Astrocyte (in vitro differentiated cells and primary cell): ENCODE data around the gene C19orf38. TPM values are rescaled to one million over a fixed set of nuclear protein-coding genes. Genes with fewer than 3 reads are reported as not detected.

Experiments
- DNase-seq: peaks from one replicate; pipeline ENCODE4 v3.0.0-alpha.2; 2010; ENCODE audit warnings: low read depth
- FAIRE-seq: peaks from 2 replicates; lab custom pipeline; 2011; peaks lifted over from hg19 to GRCh38; lab: Jason Lieb, UNC
- H2AFZ ChIP-seq: 2 replicates; pipeline ENCODE4 v1.6.0; 2012; ENCODE audit warnings: low read depth, low read length, inconsistent platforms
- H3K27ac ChIP-seq: 2 replicates; pipeline ENCODE4 v1.5.1; 2011; ENCODE audit warnings: low read depth, low read length, inconsistent platforms
- H3K27me3 ChIP-seq: 2 replicates; pipeline ENCODE4 v1.6.0; 2011; ENCODE audit warnings: low read length, inconsistent platforms; ENCODE audit not compliant: insufficient read depth
- H3K36me3 ChIP-seq: 2 replicates; pipeline ENCODE4 v1.5.1; 2011; ENCODE audit warnings: low read length, inconsistent platforms; ENCODE audit not compliant: insufficient read depth
- H3K4me1 ChIP-seq: 2 replicates; pipeline ENCODE4 v1.5.1; 2011; ENCODE audit warnings: low read length, inconsistent platforms; ENCODE audit not compliant: insufficient read depth
- H3K4me2 ChIP-seq: 2 replicates; pipeline ENCODE4 v1.6.0; 2012; ENCODE audit warnings: low read length, inconsistent platforms
- H3K4me3 ChIP-seq: 2 replicates; pipeline ENCODE4 v1.5.1; 2011; ENCODE audit warnings: low read depth, mild to moderate bottlenecking, low read length, inconsistent platforms; ENCODE audit not compliant: insufficient read depth
- H3K79me2 ChIP-seq: 2 replicates; pipeline ENCODE4 v1.6.0; 2012; ENCODE audit warnings: mild to moderate bottlenecking, low read length, inconsistent platforms; ENCODE audit not compliant: insufficient read depth
- H3K9ac ChIP-seq: 2 replicates; pipeline ENCODE4 v1.6.0; 2012; ENCODE audit warnings: mild to moderate bottlenecking, low read length, inconsistent platforms
- H3K9me3 ChIP-seq: 2 replicates; pipeline ENCODE4 v1.5.1; 2012; ENCODE audit warnings: low read depth, mild to moderate bottlenecking, low read length, inconsistent platforms; ENCODE audit not compliant: insufficient read depth
- H4K20me1 ChIP-seq: 2 replicates; pipeline ENCODE4 v1.6.0; 2012; ENCODE audit warnings: low read length, inconsistent platforms; ENCODE audit not compliant: insufficient read depth
- H3K27ac Mint-ChIP-seq: one replicate; pipeline ENCODE4 v1.8.0; 2021; ENCODE audit warnings: mild to moderate bottlenecking, mixed read lengths; ENCODE audit not compliant: unreplicated experiment
- H3K27me3 Mint-ChIP-seq: one replicate; pipeline ENCODE4 v1.8.0; 2021; ENCODE audit warnings: low read depth, mixed read lengths; ENCODE audit not compliant: unreplicated experiment
- H3K36me3 Mint-ChIP-seq: one replicate; pipeline ENCODE4 v1.8.0; 2021; ENCODE audit warnings: low read depth, mixed read lengths; ENCODE audit not compliant: unreplicated experiment
- H3K4me1 Mint-ChIP-seq: one replicate; pipeline ENCODE4 v1.8.0; 2021; ENCODE audit warnings: low read depth, mixed read lengths; ENCODE audit not compliant: unreplicated experiment
- H3K4me3 Mint-ChIP-seq: one replicate; pipeline ENCODE4 v1.8.0; 2021; ENCODE audit warnings: mild to moderate bottlenecking, moderate library complexity, mixed read lengths; ENCODE audit not compliant: unreplicated experiment
- H3K9me3 Mint-ChIP-seq: one replicate; pipeline ENCODE4 v1.8.0; 2021; ENCODE audit warnings: mild to moderate bottlenecking, mixed read lengths; ENCODE audit not compliant: unreplicated experiment
- EZH2 ChIP-seq: IDR thresholded peaks from 2 replicates; pipeline ENCODE4 v1.6.1; 2012; ENCODE audit warnings: mild to moderate bottlenecking, low read length, inconsistent platforms; ENCODE audit not compliant: insufficient read depth
- total RNA-seq: library from RNA; stranded (reverse); gene quantifications from 2 replicates; pipeline ENCODE4 v1.2.1, GENCODE V29; 2021
- TF ChIP-seq, protein P1 (sequence below): IDR thresholded peaks from 2 replicates; pipeline ENCODE4 v1.5.1; 2011; ENCODE audit warnings: low read depth, mild to moderate bottlenecking, inconsistent platforms, low read length, moderate library complexity; ENCODE audit not compliant: insufficient read depth

C19orf38 gene
- total RNA-seq, 1 donor from 2014 or later, result 0.23 TPM

DNA sequence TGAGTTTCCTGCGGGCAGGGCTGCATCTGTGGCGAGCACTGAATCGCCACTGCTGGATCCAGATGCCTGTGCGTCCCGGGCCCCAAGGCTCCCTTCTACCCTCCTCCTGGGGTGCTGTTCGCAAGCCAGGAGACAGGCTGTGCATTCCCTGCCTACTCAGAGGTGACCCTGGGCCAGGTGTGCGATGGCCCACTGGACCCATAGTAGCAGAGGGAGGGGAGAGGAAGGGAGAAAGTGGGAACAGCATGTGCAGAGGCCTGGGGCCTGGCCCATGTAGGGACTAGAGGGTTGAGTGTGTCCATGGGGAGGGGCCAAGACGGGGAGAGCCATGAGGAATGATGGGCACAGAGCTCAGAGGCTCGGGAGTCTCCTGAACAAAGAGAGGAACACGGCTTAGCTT, 50.4 kb downstream of the C19orf38 start:
- H3K27me3 ChIP-seq, result no peaks in the 10 kb centered on the region
- FAIRE-seq, result no peak
- H3K9ac ChIP-seq, result no peak overlapping the region
- H3K27ac ChIP-seq, result no peak overlapping the region
- Mint-ChIP-seq H3K36me3 (peaks cover 3% of the 10 kb centered on the region), H3K9me3 (peaks cover 5% of the 10 kb centered on the region), H3K4me3 (peak overlapping the region; percentile 50), H3K4me1 (peaks cover 5% of the 10 kb centered on the region), H3K27ac (no peak overlapping the region), H3K27me3 (no peaks in the 10 kb centered on the region)
- no peak for TF ChIP-seq EZH2
- TF ChIP-seq, protein P1, sequence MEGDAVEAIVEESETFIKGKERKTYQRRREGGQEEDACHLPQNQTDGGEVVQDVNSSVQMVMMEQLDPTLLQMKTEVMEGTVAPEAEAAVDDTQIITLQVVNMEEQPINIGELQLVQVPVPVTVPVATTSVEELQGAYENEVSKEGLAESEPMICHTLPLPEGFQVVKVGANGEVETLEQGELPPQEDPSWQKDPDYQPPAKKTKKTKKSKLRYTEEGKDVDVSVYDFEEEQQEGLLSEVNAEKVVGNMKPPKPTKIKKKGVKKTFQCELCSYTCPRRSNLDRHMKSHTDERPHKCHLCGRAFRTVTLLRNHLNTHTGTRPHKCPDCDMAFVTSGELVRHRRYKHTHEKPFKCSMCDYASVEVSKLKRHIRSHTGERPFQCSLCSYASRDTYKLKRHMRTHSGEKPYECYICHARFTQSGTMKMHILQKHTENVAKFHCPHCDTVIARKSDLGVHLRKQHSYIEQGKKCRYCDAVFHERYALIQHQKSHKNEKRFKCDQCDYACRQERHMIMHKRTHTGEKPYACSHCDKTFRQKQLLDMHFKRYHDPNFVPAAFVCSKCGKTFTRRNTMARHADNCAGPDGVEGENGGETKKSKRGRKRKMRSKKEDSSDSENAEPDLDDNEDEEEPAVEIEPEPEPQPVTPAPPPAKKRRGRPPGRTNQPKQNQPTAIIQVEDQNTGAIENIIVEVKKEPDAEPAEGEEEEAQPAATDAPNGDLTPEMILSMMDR, result no peak
- no peaks in the 10 kb centered on the region for H3K9me3 ChIP-seq
- H3K4me3 ChIP-seq, result no peak overlapping the region
- peaks cover 85% of the 10 kb centered on the region for H4K20me1 ChIP-seq
- no peaks in the 10 kb centered on the region for H3K36me3 ChIP-seq
- H3K79me2 ChIP-seq, result peaks cover 85% of the 10 kb centered on the region
- DNase-seq, result no peak
- H3K4me2 ChIP-seq, result no peak overlapping the region
- no peak overlapping the region for H2AFZ ChIP-seq
- H3K4me1 ChIP-seq, result peaks cover 13% of the 10 kb centered on the region

DNA sequence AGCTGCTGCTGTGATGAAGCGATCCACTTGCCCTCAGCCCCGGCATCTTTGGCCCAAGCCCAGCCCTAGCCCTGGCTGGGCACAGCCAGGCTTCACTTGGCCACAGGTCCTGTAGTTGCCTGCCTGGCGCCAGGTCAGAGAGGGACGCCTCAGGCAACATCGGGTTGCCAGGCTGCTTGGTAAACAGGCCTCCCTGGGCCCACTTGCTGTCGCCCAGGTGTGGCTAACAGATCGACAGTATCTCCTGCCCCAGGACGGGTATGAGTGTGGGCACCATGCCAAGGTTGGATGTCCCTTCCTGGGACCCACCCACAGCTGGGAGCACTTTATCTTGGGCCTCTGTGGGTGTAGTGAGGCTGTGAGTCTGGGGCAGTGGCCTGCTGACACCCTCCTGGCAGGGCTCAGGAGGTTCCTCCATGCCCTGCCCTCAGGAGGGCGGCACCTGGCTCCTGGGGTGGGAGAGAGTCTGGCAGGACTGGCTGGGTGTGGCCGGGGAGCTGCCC, 51.0 kb downstream of the C19orf38 start:
- Mint-ChIP-seq H3K9me3 (peaks cover 7% of the 10 kb centered on the region), H3K27ac (no peak overlapping the region), H3K4me1 (peaks cover 5% of the 10 kb centered on the region), H3K36me3 (no peaks in the 10 kb centered on the region), H3K4me3 (no peak overlapping the region), H3K27me3 (no peaks in the 10 kb centered on the region)
- no peak for TF ChIP-seq EZH2
- TF ChIP-seq, protein P1, result no peak
- no peaks in the 10 kb centered on the region for H3K27me3 ChIP-seq
- DNase-seq (no peak), FAIRE-seq (no peak)
- peaks cover 85% of the 10 kb centered on the region for H3K79me2 ChIP-seq
- H3K36me3 ChIP-seq, result no peaks in the 10 kb centered on the region
- H3K4me3 ChIP-seq, result no peak overlapping the region
- H4K20me1 ChIP-seq, result peaks cover 85% of the 10 kb centered on the region
- H3K9me3 ChIP-seq, result no peaks in the 10 kb centered on the region
- H3K9ac ChIP-seq, result no peak overlapping the region
- H3K4me1 ChIP-seq, result peaks cover 8% of the 10 kb centered on the region
- no peak overlapping the region for H3K4me2 ChIP-seq
- no peak overlapping the region for H2AFZ ChIP-seq
- H3K27ac ChIP-seq, result no peak overlapping the region

DNA sequence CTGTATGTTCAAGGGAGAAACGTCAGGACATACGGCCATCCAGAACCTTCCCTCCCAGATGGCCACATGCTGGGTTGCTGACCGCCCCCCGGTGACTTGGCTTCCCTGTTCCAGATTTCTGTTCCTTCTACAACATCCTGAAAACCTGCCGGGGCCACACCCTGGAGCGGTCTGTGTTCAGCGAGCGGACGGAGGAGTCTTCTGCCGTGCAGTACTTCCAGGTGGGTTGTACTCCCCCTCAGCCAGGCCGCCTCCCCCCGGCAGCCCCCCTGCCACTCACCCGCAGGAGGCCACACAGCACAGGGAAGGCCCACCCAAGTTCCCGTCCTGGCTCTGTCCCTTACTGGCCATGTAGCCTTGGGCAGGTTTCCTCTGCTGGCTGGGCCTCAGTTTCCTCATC, 59.7 kb downstream of the C19orf38 start:
- Histone ChIP-seq H3K9ac (no peak overlapping the region), H4K20me1 (peaks cover 36% of the 10 kb centered on the region), H3K79me2 (peaks cover 23% of the 10 kb centered on the region), H3K4me3 (no peak overlapping the region), H2AFZ (no peak overlapping the region), H3K36me3 (peaks cover 5% of the 10 kb centered on the region), H3K27me3 (no peaks in the 10 kb centered on the region), H3K9me3 (no peaks in the 10 kb centered on the region), H3K4me2 (no peak overlapping the region), H3K4me1 (no peaks in the 10 kb centered on the region), H3K27ac (no peak overlapping the region)
- no peak for FAIRE-seq
- Mint-ChIP-seq H3K9me3 (peaks cover 5% of the 10 kb centered on the region), H3K4me3 (no peak overlapping the region), H3K27ac (no peak overlapping the region), H3K4me1 (peaks cover 4% of the 10 kb centered on the region), H3K36me3 (peaks cover 4% of the 10 kb centered on the region), H3K27me3 (no peaks in the 10 kb centered on the region)
- no peak for DNase-seq
- TF ChIP-seq, protein P1, result no peak
- TF ChIP-seq EZH2, result no peak
